Esophagus muscularis mucosa (tissue), 4 donors: ENCODE results near the gene LRRC14B. TPM values are rescaled to one million over a fixed set of nuclear protein-coding genes. Genes with fewer than 3 reads are reported as not detected.
"Not testable (repeated sequence)": the region's sequence is repeated elsewhere in the genome, so short reads cannot be mapped to it uniquely, and the experiment has no call there.

Experiments used
- DNase-seq: peaks from one replicate; pipeline ENCODE4 v3.0.0-alpha.2; 2017; ENCODE audit errors: extremely low spot score
- H3K27ac ChIP-seq, 4 donors: fragments of 200-600 bp; sonication (generic); replicated peaks in 1 of 4; 1 replicate in 3 of 4; 2 replicates in 1 of 4; pipeline ENCODE4 v1.5.1; 2016 to 2019; ENCODE audit warnings: mild to moderate bottlenecking in 1 of 4
- H3K27me3 ChIP-seq, 4 donors: fragments of 200-600 bp; sonication (generic); one replicate each; pipeline versions ENCODE4 v1.5.1 to v1.6.0; 2016 to 2019
- H3K36me3 ChIP-seq, 4 donors: fragments of 200-600 bp; sonication (generic); one replicate each; pipeline ENCODE4 v1.5.1; 2016 to 2019
- H3K4me1 ChIP-seq, 4 donors: fragments of 200-600 bp; sonication (generic); one replicate each; pipeline ENCODE4 v1.5.1; 2016 to 2019
- H3K4me3 ChIP-seq, 4 donors: fragments of 200-600 bp; sonication (generic); 1 replicate in 2 of 4; 2 replicates in 2 of 4; pipeline ENCODE4 v1.5.1; 2016 to 2019; ENCODE audit warnings: mild to moderate bottlenecking in 4 of 4, moderate library complexity in 1 of 4
- H3K9me3 ChIP-seq, 4 donors: fragments of 200-600 bp; sonication (generic); 1 replicate in 3 of 4; 2 replicates in 1 of 4; pipeline ENCODE4 v1.5.1; 2016 to 2019
- CTCF ChIP-seq, 3 experiments: fragments of 200-600 bp in 2 of 3; fragments of 450-650 bp in 1 of 3; sonication (generic) in 2 of 3; IDR thresholded peaks; one replicate each; pipeline ENCODE4 v1.5.1; 2017 to 2019; ENCODE audit warnings: antibody characterized with exemption in 3 of 3, mild to moderate bottlenecking in 2 of 3, moderate library complexity in 1 of 3
- EP300 ChIP-seq: sonication (generic); formaldehyde crosslinking; IDR thresholded peaks from one replicate; pipeline ENCODE4 v1.6.1; 2017; ENCODE audit warnings: antibody characterized with exemption
- POLR2A ChIP-seq: fragments of 450-650 bp; IDR thresholded peaks from one replicate; pipeline ENCODE4 v1.6.1; 2017; ENCODE audit warnings: antibody characterized with exemption, moderate library complexity, mild to moderate bottlenecking, low read depth
- POLR2AphosphoS5 ChIP-seq, 2 donors: sonication (generic); formaldehyde crosslinking; IDR thresholded peaks; one replicate each; pipeline ENCODE4 v1.6.1; 2017; ENCODE audit warnings: antibody characterized with exemption in 2 of 2
- whole genome bisulfite sequencing: methylation state at CpG from one replicate; pipeline ENCODE4 v1.1.5; 2018; 5-methylcytosine and 5-hydroxymethylcytosine counted together
- intact Hi-C: fragments of 100-400 bp; cut with DNase I; formaldehyde crosslinking; loops from one replicate; pipeline ENCODE4 v1.15.1; 2023
- total RNA-seq, 4 donors: library from RNA; depleted of rRNA; stranded (reverse); fragments of >200 nt; gene quantifications; one replicate each; pipeline versions ENCODE4 v1.1.0 to v1.2.1, GENCODE V29; 2016

The LRRC14B gene
- total RNA-seq, 4 donors from 2014 or later = not detected

- H3K4me1 ChIP-seq = peaks cover 28 to 36% (median 29%) of the 10 kb centered on the region in 4 donors
- no peak overlapping the region for H3K4me3 ChIP-seq
- WGBS = 87% methylated on average over 14 of the region's 14 CpGs
- no peak overlapping the region for H3K27ac ChIP-seq
- H3K27me3 ChIP-seq = no peaks in the 10 kb centered on the region
- H3K9me3 ChIP-seq = no peaks in the 10 kb centered on the region
- intact Hi-C loops = no loop called here
- H3K36me3 ChIP-seq = peaks cover 55 to 68% (median 66%) of the 10 kb centered on the region in 4 donors
- DNase-seq = no peak
- TF ChIP-seq POLR2AphosphoS5 (IDR thresholded peaks at IDR 0.05) (no peak), EP300 (no peak), POLR2A (no peak), CTCF (IDR thresholded peaks at IDR 0.05) (no peak)
Measured at GRCh38 chr5:225334-225733, 34.0 kb downstream of the LRRC14B start.

GRCh38 chr5:227375-227774 is 36.1 kb downstream of the LRRC14B start:
- Histone ChIP-seq H3K4me1 (peaks cover 10 to 15% (median 13%) of the 10 kb centered on the region in 4 donors), H3K36me3 (peaks cover 72 to 88% (median 86%) of the 10 kb centered on the region in 4 donors)
- H3K27ac ChIP-seq, H3K9me3 ChIP-seq, H3K4me3 ChIP-seq, H3K27me3 ChIP-seq, DNase-seq, intact Hi-C loops: not testable (repeated sequence)
- WGBS = 95% methylated on average over 17 of the region's 17 CpGs

- Histone ChIP-seq H3K36me3 (peaks cover 83 to 100% (median 99%) of the 10 kb centered on the region in 4 donors), H3K9me3 (no peaks in the 10 kb centered on the region), H3K4me3 (no peak overlapping the region), H3K27me3 (no peaks in the 10 kb centered on the region), H3K4me1 (peaks cover 0 to 6% (median under 1%) of the 10 kb centered on the region in 4 donors), H3K27ac (no peak overlapping the region)
- TF ChIP-seq POLR2AphosphoS5 (IDR thresholded peaks at IDR 0.05) = no peak
- intact Hi-C loops = no loop called here
- no peak for DNase-seq
- 88% methylated on average over 3 of the region's 3 CpGs for WGBS
Measured at GRCh38 chr5:228886-229285, 37.6 kb downstream of the LRRC14B start.

GRCh38 chr5:230711-231110 is 39.4 kb downstream of the LRRC14B start:
- Histone ChIP-seq H3K36me3 (peaks cover 80 to 100% (median 97%) of the 10 kb centered on the region in 4 donors), H3K4me3 (no peak overlapping the region), H3K27me3 (no peaks in the 10 kb centered on the region), H3K9me3 (no peaks in the 10 kb centered on the region), H3K4me1 (no peaks in the 10 kb centered on the region), H3K27ac (no peak overlapping the region)
- intact Hi-C loops = no loop called here
- TF ChIP-seq EP300 (no peak), POLR2A (no peak), CTCF (IDR thresholded peaks at IDR 0.05) (no peak), POLR2AphosphoS5 (IDR thresholded peaks at IDR 0.05) (no peak)
- 95% methylated on average over 14 of the region's 14 CpGs for WGBS
- DNase-seq = no peak

- H3K27ac ChIP-seq = no peak overlapping the region
- H3K4me1 ChIP-seq = no peaks in the 10 kb centered on the region
- intact Hi-C loops = no loop called here
- H3K9me3 ChIP-seq = no peaks in the 10 kb centered on the region
- no peak overlapping the region for H3K4me3 ChIP-seq
- TF ChIP-seq POLR2AphosphoS5 (IDR thresholded peaks at IDR 0.05) (no peak), POLR2A (no peak), EP300 (no peak), CTCF (IDR thresholded peaks at IDR 0.05) (no peak)
- WGBS = 89% methylated on average over 13 of the region's 13 CpGs
- no peaks in the 10 kb centered on the region for H3K27me3 ChIP-seq
- peaks cover 74 to 100% (median 97%) of the 10 kb centered on the region in 4 donors for H3K36me3 ChIP-seq
- DNase-seq = no peak
Measured at GRCh38 chr5:231661-232060, 40.4 kb downstream of the LRRC14B start.

- H3K27ac ChIP-seq, intact Hi-C loops, H3K4me3 ChIP-seq, H3K9me3 ChIP-seq, H3K4me1 ChIP-seq, H3K27me3 ChIP-seq, DNase-seq: not testable (repeated sequence)
- H3K36me3 ChIP-seq = peaks cover 66 to 97% (median 91%) of the 10 kb centered on the region in 4 donors
- 94% methylated on average over 20 of the region's 20 CpGs for WGBS
Measured at GRCh38 chr5:233426-233825, 42.1 kb downstream of the LRRC14B start.
